Ishikawa (cell line): ENCODE measurements around the gene RGSL1.

Experiments
- CEBPB ChIP-seq: IDR thresholded peaks from 2 replicates; pipeline ENCODE4 v1.6.1; 2012
- CREB1 ChIP-seq: IDR thresholded peaks from 2 replicates; pipeline ENCODE4 v1.6.1; 2012; ENCODE audit warnings: low read depth
- EGR1 ChIP-seq: IDR thresholded peaks from 2 replicates; pipeline ENCODE4 v1.6.1; 2012
- EP300 ChIP-seq: IDR thresholded peaks from 2 replicates; pipeline ENCODE4 v1.6.1; 2012; ENCODE audit warnings: borderline replicate concordance
- RAD21 ChIP-seq: IDR thresholded peaks from 2 replicates; pipeline ENCODE4 v1.6.1; 2012; ENCODE audit warnings: low read depth
- TF ChIP-seq, protein P1 (sequence below): IDR thresholded peaks from 2 replicates; pipeline ENCODE4 v1.6.1; 2012; ENCODE audit warnings: low read depth, mild to moderate bottlenecking
- TF ChIP-seq, protein P2 (sequence below): IDR thresholded peaks from 2 replicates; pipeline ENCODE4 v1.6.1; 2012

DNA sequence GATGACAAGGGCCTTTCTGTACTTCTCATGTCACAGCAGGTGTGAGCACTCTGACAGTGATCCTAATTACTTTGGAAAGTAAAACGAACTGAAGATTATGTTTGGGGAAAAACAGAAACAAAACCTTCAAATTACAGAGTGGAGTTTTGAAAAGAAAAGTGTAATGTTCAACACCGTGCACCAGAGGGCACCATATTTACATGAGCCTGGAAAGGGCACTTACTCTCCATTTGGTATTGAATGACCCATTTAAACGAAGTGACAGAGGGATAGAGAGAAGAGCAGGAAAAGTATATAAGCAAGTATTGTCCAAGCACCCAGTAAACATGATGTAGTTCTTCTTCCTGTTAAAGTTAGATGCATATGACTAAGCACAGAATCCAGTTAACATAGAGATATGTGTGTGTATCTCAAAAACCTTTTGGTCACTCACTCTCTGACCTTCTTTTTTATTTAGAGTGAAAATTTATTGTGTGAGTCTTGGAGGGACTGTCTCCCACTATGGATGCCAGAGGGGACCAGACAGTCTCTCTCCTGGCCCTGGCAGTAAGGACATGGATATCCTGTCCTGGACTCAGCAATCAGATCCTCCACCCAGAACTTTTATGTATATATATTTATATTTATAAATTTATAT is 3.8 kb upstream of the RGSL1 start:
- TF ChIP-seq CREB1 (no peak), RAD21 (peak; percentile 77), EP300 (no peak), EGR1 (no peak), CEBPB (no peak)
- TF ChIP-seq, protein P1, sequence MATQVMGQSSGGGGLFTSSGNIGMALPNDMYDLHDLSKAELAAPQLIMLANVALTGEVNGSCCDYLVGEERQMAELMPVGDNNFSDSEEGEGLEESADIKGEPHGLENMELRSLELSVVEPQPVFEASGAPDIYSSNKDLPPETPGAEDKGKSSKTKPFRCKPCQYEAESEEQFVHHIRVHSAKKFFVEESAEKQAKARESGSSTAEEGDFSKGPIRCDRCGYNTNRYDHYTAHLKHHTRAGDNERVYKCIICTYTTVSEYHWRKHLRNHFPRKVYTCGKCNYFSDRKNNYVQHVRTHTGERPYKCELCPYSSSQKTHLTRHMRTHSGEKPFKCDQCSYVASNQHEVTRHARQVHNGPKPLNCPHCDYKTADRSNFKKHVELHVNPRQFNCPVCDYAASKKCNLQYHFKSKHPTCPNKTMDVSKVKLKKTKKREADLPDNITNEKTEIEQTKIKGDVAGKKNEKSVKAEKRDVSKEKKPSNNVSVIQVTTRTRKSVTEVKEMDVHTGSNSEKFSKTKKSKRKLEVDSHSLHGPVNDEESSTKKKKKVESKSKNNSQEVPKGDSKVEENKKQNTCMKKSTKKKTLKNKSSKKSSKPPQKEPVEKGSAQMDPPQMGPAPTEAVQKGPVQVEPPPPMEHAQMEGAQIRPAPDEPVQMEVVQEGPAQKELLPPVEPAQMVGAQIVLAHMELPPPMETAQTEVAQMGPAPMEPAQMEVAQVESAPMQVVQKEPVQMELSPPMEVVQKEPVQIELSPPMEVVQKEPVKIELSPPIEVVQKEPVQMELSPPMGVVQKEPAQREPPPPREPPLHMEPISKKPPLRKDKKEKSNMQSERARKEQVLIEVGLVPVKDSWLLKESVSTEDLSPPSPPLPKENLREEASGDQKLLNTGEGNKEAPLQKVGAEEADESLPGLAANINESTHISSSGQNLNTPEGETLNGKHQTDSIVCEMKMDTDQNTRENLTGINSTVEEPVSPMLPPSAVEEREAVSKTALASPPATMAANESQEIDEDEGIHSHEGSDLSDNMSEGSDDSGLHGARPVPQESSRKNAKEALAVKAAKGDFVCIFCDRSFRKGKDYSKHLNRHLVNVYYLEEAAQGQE, result no peak
- TF ChIP-seq, protein P2, sequence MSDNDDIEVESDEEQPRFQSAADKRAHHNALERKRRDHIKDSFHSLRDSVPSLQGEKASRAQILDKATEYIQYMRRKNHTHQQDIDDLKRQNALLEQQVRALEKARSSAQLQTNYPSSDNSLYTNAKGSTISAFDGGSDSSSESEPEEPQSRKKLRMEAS, result no peak
